LNCAP (cell line): ENCODE measurements around the gene PAX5.

Experiments used
- TF ChIP-seq, protein P1 (sequence below): fragments of 450-650 bp; IDR thresholded peaks from 2 replicates; pipeline ENCODE4 v1.5.1; 2017; ENCODE audit warnings: mild to moderate bottlenecking

The PAX5 gene

DNA sequence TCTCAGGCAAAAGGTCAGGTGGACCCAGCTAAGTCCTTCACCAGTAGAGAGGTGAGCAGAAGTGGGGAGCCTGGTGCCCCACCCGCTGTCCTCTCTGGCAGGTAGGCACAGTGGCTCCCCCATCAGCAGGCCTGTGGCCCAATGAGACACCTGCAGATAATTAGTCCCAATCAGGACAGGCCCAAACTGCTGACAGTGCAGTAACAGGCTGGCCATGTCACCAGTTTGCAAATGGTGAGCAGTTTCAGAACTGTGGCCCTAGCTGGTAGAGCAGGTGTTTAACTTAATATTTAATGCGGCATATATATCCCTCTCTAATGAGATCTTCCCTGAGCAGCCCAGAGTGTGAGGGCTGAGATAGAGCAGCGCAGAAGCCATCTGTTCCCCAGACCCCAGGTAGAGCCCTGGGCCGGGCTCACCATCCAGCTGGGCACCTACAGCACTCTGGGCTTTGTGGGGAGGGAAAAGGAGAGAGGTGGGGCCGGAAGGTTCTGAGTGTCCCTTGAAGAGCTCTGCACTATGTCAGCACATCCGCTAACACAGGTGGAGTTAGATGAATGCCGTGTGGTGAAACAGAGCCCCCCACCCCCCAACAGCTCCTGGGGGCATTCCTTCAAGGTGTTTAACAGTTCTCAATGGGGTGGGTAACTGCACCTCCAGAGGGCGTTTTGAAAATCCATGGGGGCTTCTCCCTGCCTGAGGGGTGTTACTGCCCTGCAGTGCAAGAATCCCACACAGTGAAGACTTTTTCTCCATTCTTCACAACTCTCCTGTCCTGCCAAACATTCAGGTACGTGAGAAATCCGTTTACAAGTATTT, 120.5 kb downstream of the PAX5 start:
- TF ChIP-seq, protein P1, sequence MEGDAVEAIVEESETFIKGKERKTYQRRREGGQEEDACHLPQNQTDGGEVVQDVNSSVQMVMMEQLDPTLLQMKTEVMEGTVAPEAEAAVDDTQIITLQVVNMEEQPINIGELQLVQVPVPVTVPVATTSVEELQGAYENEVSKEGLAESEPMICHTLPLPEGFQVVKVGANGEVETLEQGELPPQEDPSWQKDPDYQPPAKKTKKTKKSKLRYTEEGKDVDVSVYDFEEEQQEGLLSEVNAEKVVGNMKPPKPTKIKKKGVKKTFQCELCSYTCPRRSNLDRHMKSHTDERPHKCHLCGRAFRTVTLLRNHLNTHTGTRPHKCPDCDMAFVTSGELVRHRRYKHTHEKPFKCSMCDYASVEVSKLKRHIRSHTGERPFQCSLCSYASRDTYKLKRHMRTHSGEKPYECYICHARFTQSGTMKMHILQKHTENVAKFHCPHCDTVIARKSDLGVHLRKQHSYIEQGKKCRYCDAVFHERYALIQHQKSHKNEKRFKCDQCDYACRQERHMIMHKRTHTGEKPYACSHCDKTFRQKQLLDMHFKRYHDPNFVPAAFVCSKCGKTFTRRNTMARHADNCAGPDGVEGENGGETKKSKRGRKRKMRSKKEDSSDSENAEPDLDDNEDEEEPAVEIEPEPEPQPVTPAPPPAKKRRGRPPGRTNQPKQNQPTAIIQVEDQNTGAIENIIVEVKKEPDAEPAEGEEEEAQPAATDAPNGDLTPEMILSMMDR = no peak; the same call in 1 of the 2 replicates

DNA sequence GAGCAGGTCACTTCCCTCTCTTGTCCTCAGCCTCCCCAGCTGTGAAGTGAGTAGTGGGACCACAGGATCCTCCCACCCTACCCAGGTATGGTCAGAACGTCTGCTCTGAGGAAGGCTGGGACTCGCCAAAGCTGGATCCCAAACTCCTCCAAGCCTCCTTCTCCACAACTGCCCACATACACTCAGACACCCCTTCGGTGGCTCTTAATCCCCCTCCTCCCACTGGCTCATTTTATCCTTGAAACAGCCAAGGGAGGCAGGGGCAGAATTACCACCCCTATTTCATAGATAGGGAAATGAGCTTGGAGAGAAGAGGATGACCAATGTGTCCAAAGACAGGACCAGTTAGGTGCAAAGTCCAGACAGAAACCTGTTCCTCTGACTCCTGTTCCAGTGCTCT, 121.4 kb downstream of the PAX5 start:
- TF ChIP-seq, protein P1 = no peak

DNA sequence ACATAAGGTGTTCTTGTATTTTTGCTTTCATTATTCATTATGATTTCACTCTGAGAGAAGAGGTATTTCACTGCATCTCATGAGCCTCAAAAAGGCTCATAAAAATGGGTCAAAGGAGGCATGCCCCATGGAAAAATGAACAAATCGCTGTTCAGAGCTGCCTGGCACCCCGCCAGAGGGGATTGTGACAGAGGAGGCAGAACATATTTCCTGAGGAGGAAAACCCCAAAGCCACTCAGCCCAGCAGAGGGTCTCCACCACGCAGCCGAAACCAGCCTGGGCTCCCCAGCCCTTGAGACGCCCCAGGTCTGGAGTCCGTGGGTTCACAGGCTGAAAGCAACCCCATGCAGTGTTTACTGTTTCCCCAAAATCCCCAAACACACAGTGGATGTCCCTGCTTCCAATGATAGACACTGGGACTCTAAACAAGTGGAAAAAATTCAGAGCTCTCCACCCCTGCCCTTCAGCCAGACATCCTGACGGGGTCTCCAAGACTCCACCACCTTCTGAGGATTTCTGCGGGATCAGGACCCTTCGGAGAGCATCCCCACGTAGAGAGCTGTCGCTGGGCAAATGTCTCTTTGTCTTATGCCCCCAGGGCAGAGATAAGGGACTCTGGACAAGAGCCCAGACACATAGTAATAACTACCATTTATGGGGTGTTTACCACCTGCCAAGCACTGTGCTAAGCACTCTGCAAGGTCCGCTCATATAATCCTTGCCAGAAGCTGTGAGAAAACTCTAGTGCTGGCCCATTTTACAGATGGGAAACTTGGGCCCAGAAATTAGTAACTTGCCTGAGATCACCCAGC, 122.3 kb downstream of the PAX5 start:
- TF ChIP-seq, protein P1 = no peak

DNA sequence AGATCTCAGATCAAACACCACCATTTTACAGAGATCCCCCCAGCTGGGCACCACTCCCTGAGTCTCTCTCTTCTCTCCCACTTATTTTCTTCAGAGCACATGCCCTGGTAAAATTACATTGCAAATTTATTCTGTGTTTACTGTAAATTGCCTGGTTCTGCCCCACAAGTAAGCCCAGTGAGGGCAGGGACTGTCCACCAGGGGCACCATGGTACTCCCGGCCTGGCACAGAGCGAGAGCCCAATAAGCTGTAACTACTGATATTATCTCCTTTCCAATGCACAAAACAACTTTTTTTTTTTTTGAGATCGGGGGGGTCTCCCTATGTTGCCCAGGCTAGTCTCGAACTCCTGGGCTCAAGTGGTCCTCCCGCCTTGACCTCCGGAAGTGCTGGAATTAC, 123.0 kb downstream of the PAX5 start:
- TF ChIP-seq, protein P1 = no peak

DNA sequence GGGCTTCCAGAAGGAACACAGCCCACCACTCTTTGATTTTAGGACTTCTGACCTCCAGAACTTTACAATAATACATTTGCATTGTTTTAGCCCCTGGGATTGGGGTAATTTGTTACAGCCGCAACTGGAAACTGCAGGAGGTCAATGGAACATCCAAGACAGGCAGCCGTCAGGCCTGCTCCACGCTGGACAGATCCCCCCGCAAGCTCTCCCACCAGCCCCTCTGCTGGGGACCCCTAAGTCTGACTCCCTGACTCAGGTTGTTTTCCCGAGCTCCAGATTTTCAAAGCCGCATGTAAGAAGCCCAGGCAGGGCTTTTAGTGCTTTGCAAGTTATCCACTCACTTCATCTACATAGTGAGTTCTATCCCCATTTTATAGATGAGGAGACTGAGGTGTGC, 127.6 kb downstream of the PAX5 start:
- TF ChIP-seq, protein P1 = no peak

DNA sequence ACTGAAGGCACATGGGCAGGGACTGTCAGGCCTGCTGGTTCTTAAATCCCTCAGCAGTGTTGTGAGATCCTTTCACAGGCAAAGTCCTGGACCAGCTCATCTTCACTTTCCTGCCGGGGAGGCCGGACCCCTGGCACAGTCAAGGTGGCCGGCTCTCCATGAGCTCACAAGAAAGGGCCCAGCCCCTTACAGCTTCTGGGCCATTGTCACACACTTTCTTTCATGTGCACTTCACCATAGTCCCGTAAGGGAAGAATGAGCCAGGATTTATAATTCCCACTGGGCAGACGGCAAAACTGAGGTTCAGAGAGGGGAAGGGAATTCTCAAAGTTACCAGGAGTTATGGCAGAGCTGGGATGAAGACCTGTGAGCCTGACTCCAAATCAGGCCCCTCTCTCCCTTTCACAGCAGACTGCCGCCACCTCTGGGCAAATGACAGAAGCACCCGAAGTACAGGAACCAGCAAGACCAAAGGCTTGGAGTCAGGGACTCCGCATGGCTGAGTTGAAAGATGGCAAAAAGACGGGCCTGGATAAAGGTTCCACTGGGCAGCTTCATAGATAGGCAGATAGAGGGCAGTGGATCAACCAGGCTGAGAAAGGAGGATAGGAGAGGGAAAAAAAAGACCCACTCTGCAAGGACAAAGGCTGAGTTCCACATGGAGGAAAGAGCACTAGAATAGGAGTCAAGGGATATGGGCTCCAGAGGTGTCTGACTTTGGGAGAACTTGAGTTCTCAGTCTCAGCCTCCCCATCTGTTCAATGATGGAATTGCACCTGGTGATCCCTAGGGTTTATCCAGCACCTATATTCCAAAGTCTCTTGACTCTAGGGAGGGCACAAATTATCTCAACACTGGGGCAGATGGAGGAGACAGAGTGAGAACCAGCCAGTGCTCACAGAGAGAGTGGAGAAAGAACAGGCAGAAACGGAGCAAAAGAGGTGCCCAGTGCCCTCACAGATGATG, 128.7 kb downstream of the PAX5 start:
- TF ChIP-seq, protein P1 = no peak
